PC-3 (cell line): ENCODE results near the gene PRRX1.

Experiments used
- EZH2phosphoT487 ChIP-seq: fragments of 300-600 bp; sonication (generic); IDR thresholded peaks from 2 replicates; pipeline ENCODE4 v1.6.1; 2018; ENCODE audit warnings: mild to moderate bottlenecking, antibody characterized with exemption, low read length, borderline replicate concordance
- TF ChIP-seq, protein P1 (sequence below): fragments of 300-600 bp; sonication (generic); conservative IDR thresholded peaks from 2 replicates; pipeline ENCODE4 v1.5.1; 2017; ENCODE audit warnings: antibody characterized with exemption, low read depth, mild to moderate bottlenecking, low read length

GRCh38 chr1:170714938-170715337 is 51.0 kb downstream of the PRRX1 start:
- TF ChIP-seq, protein P1, sequence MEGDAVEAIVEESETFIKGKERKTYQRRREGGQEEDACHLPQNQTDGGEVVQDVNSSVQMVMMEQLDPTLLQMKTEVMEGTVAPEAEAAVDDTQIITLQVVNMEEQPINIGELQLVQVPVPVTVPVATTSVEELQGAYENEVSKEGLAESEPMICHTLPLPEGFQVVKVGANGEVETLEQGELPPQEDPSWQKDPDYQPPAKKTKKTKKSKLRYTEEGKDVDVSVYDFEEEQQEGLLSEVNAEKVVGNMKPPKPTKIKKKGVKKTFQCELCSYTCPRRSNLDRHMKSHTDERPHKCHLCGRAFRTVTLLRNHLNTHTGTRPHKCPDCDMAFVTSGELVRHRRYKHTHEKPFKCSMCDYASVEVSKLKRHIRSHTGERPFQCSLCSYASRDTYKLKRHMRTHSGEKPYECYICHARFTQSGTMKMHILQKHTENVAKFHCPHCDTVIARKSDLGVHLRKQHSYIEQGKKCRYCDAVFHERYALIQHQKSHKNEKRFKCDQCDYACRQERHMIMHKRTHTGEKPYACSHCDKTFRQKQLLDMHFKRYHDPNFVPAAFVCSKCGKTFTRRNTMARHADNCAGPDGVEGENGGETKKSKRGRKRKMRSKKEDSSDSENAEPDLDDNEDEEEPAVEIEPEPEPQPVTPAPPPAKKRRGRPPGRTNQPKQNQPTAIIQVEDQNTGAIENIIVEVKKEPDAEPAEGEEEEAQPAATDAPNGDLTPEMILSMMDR = no peak
- TF ChIP-seq EZH2phosphoT487 = no peak
